ENCODE data around the gene MPI.
A peak's percentile ranks its signal among the peaks of the same experiment; 100 is the strongest.

Gene MPI

GRCh38 chr15:74858369-74858740, 31.5 kb upstream of the MPI start:
- H3K4me3 ChIP-seq (ENCODE audit: low read depth, low read length) = no peak overlapping the region
- CTCF ChIA-PET = interaction anchor here (0.9 to 2.8 kb wide), 6 partner anchors 11 to 89 kb away, joined by 3 to 9 read pairs (median 4); partner anchors contain the start of genes SCAMP2 and ULK3
- POLR2A ChIA-PET = no interaction called here
- no peak for DNase-seq (ENCODE audit: low read depth, low spot score)
- no peak for TF ChIP-seq CTCF (IDR thresholded peaks at IDR 0.05; ENCODE audit: insufficient read depth, low read length, missing control alignments)

GRCh38 chr15:74863239-74864056, 26.4 kb upstream of the MPI start:
- DNase-seq (ENCODE audit: low read depth, low spot score) = no peak
- TF ChIP-seq CTCF (IDR thresholded peaks at IDR 0.05; ENCODE audit: insufficient read depth, low read length, missing control alignments) = no peak
- H3K4me3 ChIP-seq (ENCODE audit: low read depth, low read length) = no peak overlapping the region
- ChIA-PET CTCF (interaction anchor here (1.0 to 1.2 kb wide), 2 partner anchors 38 kb away, joined by 3 read pairs; no protein-coding TSS in a partner anchor), POLR2A (interaction anchor here (1.0 kb wide), 1 partner anchor 232 kb away, joined by 3 read pairs; no protein-coding TSS in a partner anchor)

- CTCF ChIA-PET = interaction anchor here (1.0 to 1.5 kb wide), 2 partner anchors 37 to 93 kb away, joined by 3 read pairs; no protein-coding TSS in a partner anchor
These were observed 25.5 kb upstream of the MPI start for GRCh38 chr15:74864296-74864695.

DNA sequence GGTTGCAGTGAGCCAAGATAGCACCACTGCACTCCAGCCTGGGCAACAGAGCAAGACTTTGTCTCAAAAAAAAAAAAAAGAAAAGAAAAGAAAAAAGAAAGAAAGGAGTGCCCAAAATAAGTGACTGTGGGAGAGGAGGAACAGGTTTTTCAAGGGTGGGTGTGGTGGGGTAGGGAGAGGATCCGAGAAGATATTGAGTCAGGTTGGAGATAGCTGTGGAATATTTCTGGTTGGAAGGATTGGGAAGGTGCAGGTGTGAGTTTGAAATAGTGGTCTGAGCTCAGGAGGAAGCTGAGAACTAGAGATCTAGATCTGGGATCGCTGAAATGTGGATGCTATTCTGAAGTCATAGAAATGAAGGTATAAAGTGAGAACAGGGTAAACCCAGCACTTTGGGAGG, 24.5 kb upstream of the MPI start:
- no peak for DNase-seq (ENCODE audit: low read depth, low spot score)
- POLR2A ChIA-PET = no interaction called here
- H3K4me3 ChIP-seq (ENCODE audit: low read depth, low read length) = no peak overlapping the region
- CTCF ChIA-PET = interaction anchor here (1.5 to 1.7 kb wide), 2 partner anchors 94 to 95 kb away, joined by 3 read pairs; no protein-coding TSS in a partner anchor
- TF ChIP-seq CTCF (IDR thresholded peaks at IDR 0.05; ENCODE audit: insufficient read depth, low read length, missing control alignments) = no peak

More at GRCh38 chr15:74864296-74864695, 25.5 kb upstream of the MPI start:
- POLR2A ChIA-PET = interaction anchor here (1.0 kb wide), 1 partner anchor 232 kb away, joined by 3 read pairs; no protein-coding TSS in a partner anchor
- no peak for TF ChIP-seq CTCF (IDR thresholded peaks at IDR 0.05; ENCODE audit: insufficient read depth, low read length, missing control alignments)
- DNase-seq (ENCODE audit: low read depth, low spot score) = no peak
- H3K4me3 ChIP-seq (ENCODE audit: low read depth, low read length) = no peak overlapping the region

DNA sequence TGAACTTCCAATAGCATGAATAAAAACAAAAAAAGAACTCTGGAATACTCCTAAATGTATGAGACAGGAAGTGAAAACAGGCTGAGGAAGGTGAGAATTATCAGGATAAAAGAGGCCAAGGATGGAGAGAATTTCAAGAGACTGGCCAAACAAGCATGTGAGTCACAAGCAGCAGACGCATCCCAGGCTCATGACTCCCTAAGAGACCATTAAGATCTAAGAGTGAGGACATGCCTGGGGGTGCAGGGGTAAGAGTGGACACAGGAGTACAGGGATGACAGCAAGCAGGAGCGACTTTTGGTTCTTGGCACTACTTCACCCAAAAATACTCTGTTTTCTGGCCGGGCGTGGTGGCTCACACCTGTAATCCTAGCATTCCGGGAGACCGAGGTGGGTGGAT, 23.8 kb upstream of the MPI start:
- no peak for TF ChIP-seq CTCF (IDR thresholded peaks at IDR 0.05; ENCODE audit: insufficient read depth, low read length, missing control alignments)
- peak; percentile 49 for DNase-seq (ENCODE audit: low read depth, low spot score)
- no peak overlapping the region for H3K4me3 ChIP-seq (ENCODE audit: low read depth, low read length)
- CTCF ChIA-PET = interaction anchor here (0.6 to 1.7 kb wide), 3 partner anchors 36 to 96 kb away, joined by 3 to 7 read pairs (median 3); no protein-coding TSS in a partner anchor
- POLR2A ChIA-PET = no interaction called here

GRCh38 chr15:74867466-74868038, 22.3 kb upstream of the MPI start:
- DNase-seq (ENCODE audit: low read depth, low spot score) = no peak
- H3K4me3 ChIP-seq (ENCODE audit: low read depth, low read length) = no peak overlapping the region
- TF ChIP-seq CTCF (IDR thresholded peaks at IDR 0.05; ENCODE audit: insufficient read depth, low read length, missing control alignments) = no peak
- ChIA-PET POLR2A (no interaction called here), CTCF (interaction anchor here (1.0 to 1.1 kb wide), 3 partner anchors 18 to 83 kb away, joined by 3 read pairs; no protein-coding TSS in a partner anchor)

Data from AG04449 (cell line).